Stomach (tissue), 9 donors: ENCODE data around the gene SEMA5B. TPM values are rescaled to one million over a fixed set of nuclear protein-coding genes. Genes with fewer than 3 reads are reported as not detected.

ENCODE experiments used
- DNase-seq, 2 donors: peaks; one replicate each; pipeline versions ENCODE4 v3.0.0 to v3.0.0-alpha.2; 2013 to 2019
- H3K27ac ChIP-seq, 5 donors: fragments of 200-600 bp in 4 of 5; sonication (generic) in 4 of 5; one replicate each; pipeline ENCODE4 v1.5.1; 2013 to 2019; ENCODE audit warnings: mild to moderate bottlenecking in 1 of 5, moderate library complexity in 1 of 5
- H3K27me3 ChIP-seq, 3 donors: fragments of 200-600 bp; sonication (generic); one replicate each; pipeline ENCODE4 v1.5.1; 2017 to 2019; ENCODE audit warnings: mixed run types in 1 of 3
- H3K36me3 ChIP-seq, 4 donors: fragments of 200-600 bp; sonication (generic); 1 replicate in 3 of 4; 2 replicates in 1 of 4; pipeline ENCODE4 v1.5.1; 2016 to 2019
- H3K4me1 ChIP-seq, 4 donors: fragments of 200-600 bp; sonication (generic); one replicate each; pipeline ENCODE4 v1.5.1; 2016 to 2019
- H3K4me3 ChIP-seq, 4 donors: fragments of 200-600 bp; sonication (generic) in 3 of 4; one replicate each; pipeline ENCODE4 v1.5.1; 2016 to 2019; ENCODE audit warnings: mild to moderate bottlenecking in 1 of 4
- H3K9me3 ChIP-seq, 4 donors: fragments of 200-600 bp; sonication (generic); one replicate each; pipeline ENCODE4 v1.5.1; 2016 to 2019
- CTCF ChIP-seq, 7 experiments: fragments of 450-650 bp in 4 of 7; fragments of 200-600 bp in 3 of 7; sonication (generic) in 3 of 7; IDR thresholded peaks; one replicate each; pipeline ENCODE4 v1.5.1; 2016 to 2019; ENCODE audit warnings: antibody characterized with exemption in 7 of 7, control low read depth in 2 of 7, mild to moderate bottlenecking in 1 of 7
- EP300 ChIP-seq: sonication (generic); formaldehyde crosslinking; IDR thresholded peaks from one replicate; pipeline ENCODE4 v1.6.1; 2017; ENCODE audit warnings: antibody characterized with exemption
- POLR2A ChIP-seq, 4 donors: fragments of 450-650 bp; IDR thresholded peaks; one replicate each; pipeline ENCODE4 v1.6.1; 2016; ENCODE audit warnings: antibody characterized with exemption in 4 of 4, control low read depth in 2 of 4, mild to moderate bottlenecking in 1 of 4, moderate library complexity in 1 of 4
- POLR2AphosphoS5 ChIP-seq, 3 donors: sonication (generic); formaldehyde crosslinking; IDR thresholded peaks; one replicate each; pipeline ENCODE4 v1.6.1; 2016; ENCODE audit warnings: antibody characterized with exemption in 3 of 3
- WGBS, 5 donors: extraction: QIAGEN DNeasy Blood & Tissue Kit in 3 of 5; methylation state at CpG; one replicate each; pipeline versions ENCODE4 v1.1.5 to v1.1.7; 2013 to 2018; 5-methylcytosine and 5-hydroxymethylcytosine counted together
- intact Hi-C: fragments of 100-400 bp; cut with DNase I; formaldehyde crosslinking; loops from one replicate; pipeline ENCODE4 v1.15.1; 2023; ENCODE audit warnings: low total_unique reads
- polyA plus RNA-seq, 3 donors: library from polyadenylated mRNA; stranded (reverse); fragments of 200-250 nt; gene quantifications; one replicate each; pipeline ENCODE4 v1.2.3, GENCODE V29; 2013
- total RNA-seq, 5 donors: library from RNA; depleted of rRNA; stranded (reverse); fragments of >200 nt; gene quantifications; one replicate each; pipeline versions ENCODE4 v1.1.0 to v1.2.3, GENCODE V29; 2014 to 2016
- donor health status: healthy with polysubstance abuse.
- donor health status: Bipolar disorder and iron deficiency.
- donor health status: healthy.

SEMA5B gene
- total and polyA plus RNA-seq, 8 donors: 0.15 to 27.2 (median 1.0) TPM; not detected in 2

DNA sequence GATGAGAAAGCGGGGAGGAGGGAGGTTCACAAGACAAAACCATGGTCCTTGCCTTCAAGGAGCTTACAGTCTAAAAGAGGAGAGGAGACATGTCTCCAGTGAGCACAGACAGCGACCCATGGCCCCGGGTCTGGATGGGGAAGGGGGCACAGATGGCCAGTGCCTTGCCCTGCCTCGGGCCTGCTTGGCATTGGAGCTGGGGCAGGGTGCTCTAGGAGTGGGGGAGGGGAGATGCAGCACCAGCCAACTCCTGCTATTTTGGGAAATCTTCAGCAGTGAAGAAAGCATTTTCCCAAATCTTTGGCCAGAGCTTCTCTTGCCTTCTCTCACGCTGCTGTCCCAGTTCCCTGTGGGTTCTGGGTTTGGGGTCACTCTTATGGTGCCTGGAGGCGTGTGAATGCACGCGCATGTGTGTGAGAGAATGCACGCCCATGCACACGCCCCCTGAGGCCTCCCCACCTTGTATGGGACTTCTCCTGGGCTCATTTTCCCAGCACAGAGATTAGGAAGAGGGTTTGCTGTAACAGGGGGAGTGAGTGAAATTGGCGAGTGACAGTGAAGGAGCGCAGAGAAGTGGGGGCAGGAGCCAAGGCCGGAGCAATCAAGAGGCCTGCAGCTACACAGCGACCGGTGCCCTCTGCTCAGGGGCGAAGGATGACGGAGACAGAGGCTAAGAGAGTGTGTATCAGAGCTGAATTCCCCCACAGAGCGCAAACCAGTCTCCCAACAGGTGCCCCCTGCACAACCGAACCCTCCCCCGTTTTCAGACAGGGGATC, 71.5 kb downstream of the SEMA5B start:
- H3K4me1 ChIP-seq: peaks cover 0 to 17% (median 11%) of the 10 kb centered on the region in 4 donors
- H3K36me3 ChIP-seq: no peaks in the 10 kb centered on the region
- intact Hi-C loops: no loop called here
- H3K9me3 ChIP-seq: no peaks in the 10 kb centered on the region
- TF ChIP-seq POLR2A (IDR thresholded peaks at IDR 0.05): no peak
- TF ChIP-seq EP300: no peak
- no peak for TF ChIP-seq CTCF (IDR thresholded peaks at IDR 0.05)
- no peak for TF ChIP-seq POLR2AphosphoS5 (IDR thresholded peaks at IDR 0.05)
- no peak overlapping the region for H3K4me3 ChIP-seq
- DNase-seq: no peak
- 80 to 86% (median 83%) methylated on average over 20 of the region's 20 CpGs for WGBS, 5 donors
- H3K27ac ChIP-seq: no peak overlapping the region
- H3K27me3 ChIP-seq: no peaks in the 10 kb centered on the region

DNA sequence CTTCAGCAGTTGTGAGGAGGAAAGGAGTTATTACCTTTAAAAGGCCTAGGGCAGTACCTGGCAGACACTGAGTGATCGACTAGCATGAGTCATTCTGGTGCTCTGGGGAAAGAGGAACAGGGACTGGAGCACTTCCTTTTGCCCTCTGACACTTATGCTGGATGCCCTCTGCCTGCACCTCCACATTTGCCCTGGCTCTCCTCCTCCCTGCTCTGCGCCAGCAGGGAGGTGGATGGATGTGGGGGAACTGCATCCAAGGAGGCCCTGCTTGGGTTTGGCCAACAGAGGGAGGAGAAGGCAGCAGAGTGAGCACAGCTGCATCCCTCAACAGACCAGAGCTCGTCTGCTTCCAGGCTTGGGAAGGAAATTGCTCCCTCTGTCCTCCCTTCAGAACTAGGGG, 75.0 kb downstream of the SEMA5B start:
- H3K27me3 ChIP-seq: no peaks in the 10 kb centered on the region
- H3K4me3 ChIP-seq: no peak overlapping the region
- intact Hi-C loops: no loop called here
- 56 to 75% (median 67%) methylated on average over 3 of the region's 3 CpGs for WGBS, 5 donors
- H3K4me1 ChIP-seq: peaks cover 0 to 7% (median 5%) of the 10 kb centered on the region in 4 donors
- H3K9me3 ChIP-seq: no peaks in the 10 kb centered on the region
- no peaks in the 10 kb centered on the region for H3K36me3 ChIP-seq
- H3K27ac ChIP-seq: no peak overlapping the region
- TF ChIP-seq POLR2A (IDR thresholded peaks at IDR 0.05) (no peak), EP300 (no peak), CTCF (IDR thresholded peaks at IDR 0.05) (no peak)
- DNase-seq: peak in 1 of 2 donors; percentile 72

- H3K4me3 ChIP-seq: no peak overlapping the region
- H3K36me3 ChIP-seq: no peaks in the 10 kb centered on the region
- intact Hi-C loops: loop anchor here (5.0 to 10.0 kb wide), 2 partner anchors 79 to 306 kb away; partner anchors contain the start of gene SEMA5B
- DNase-seq: peak in 1 of 2 donors; percentile 40
- no peaks in the 10 kb centered on the region for H3K9me3 ChIP-seq
- 77 to 93% (median 81%) methylated on average over 5 to 7 of the region's 7 CpGs for WGBS, 5 donors
- H3K27ac ChIP-seq: no peak overlapping the region
- TF ChIP-seq CTCF (IDR thresholded peaks at IDR 0.05) (no peak), EP300 (no peak), POLR2A (IDR thresholded peaks at IDR 0.05) (no peak), POLR2AphosphoS5 (IDR thresholded peaks at IDR 0.05) (no peak)
- no peaks in the 10 kb centered on the region for H3K27me3 ChIP-seq
- peaks cover 0 to 7% (median 0%) of the 10 kb centered on the region in 4 donors for H3K4me1 ChIP-seq
These were observed 79.2 kb downstream of the SEMA5B start for GRCh38 chr3:122948408-122948807.

- Histone ChIP-seq H3K9me3 (no peaks in the 10 kb centered on the region), H3K27ac (no peak overlapping the region), H3K27me3 (no peaks in the 10 kb centered on the region), H3K4me1 (peaks cover 0 to 13% (median 3%) of the 10 kb centered on the region in 4 donors), H3K36me3 (no peaks in the 10 kb centered on the region), H3K4me3 (no peak overlapping the region)
- WGBS, 5 donors: 31 to 46% (median 45%) methylated on average over 2 of the region's 2 CpGs
- TF ChIP-seq EP300: no peak
- TF ChIP-seq CTCF (IDR thresholded peaks at IDR 0.05): no peak
- no peak for TF ChIP-seq POLR2AphosphoS5 (IDR thresholded peaks at IDR 0.05)
- TF ChIP-seq POLR2A (IDR thresholded peaks at IDR 0.05): no peak
- intact Hi-C loops: loop anchor here (5.0 to 10.0 kb wide), 2 partner anchors 80 to 307 kb away; partner anchors contain the start of gene SEMA5B
- peak in 1 of 2 donors; percentile 72 for DNase-seq
These were observed 79.8 kb downstream of the SEMA5B start for GRCh38 chr3:122947738-122948137.
